ENCODE data around the gene MAP3K10. TPM values are rescaled to one million over a fixed set of nuclear protein-coding genes. Genes with fewer than 3 reads are reported as not detected.
A peak's percentile ranks its signal among the peaks of the same experiment; 100 is the strongest.

MAP3K10 gene
- total RNA-seq, 1 experiment from 2014 or later, result 26.9 TPM

- peaks cover 11% of the 10 kb centered on the region; the same call in 1 of the 2 replicates for H3F3A ChIP-seq (ENCODE audit: insufficient read depth, low read depth)
- ChIA-PET POLR2A (ENCODE audit: unreplicated experiment) (no interaction called here), CTCF (no interaction called here)
- BruUV-seq (replicated peaks), result no TSS peak
- no peak overlapping the region for H3K4me3 ChIP-seq
- H3K36me3 ChIP-seq (ENCODE audit: low read depth), result no peaks in the 10 kb centered on the region
- H3K4me1 ChIP-seq (replicated peaks; ENCODE audit: insufficient read depth), result no peaks in the 10 kb centered on the region
- TF ChIP-seq EZH2 (IDR thresholded peaks at IDR 0.05; ENCODE audit: low read depth) (no peak), CTCF (conservative IDR thresholded peaks at IDR 0.05) (no peak)
- H3K9me3 ChIP-seq (ENCODE audit: insufficient read depth, low read depth), result no peaks in the 10 kb centered on the region
- H3K27ac ChIP-seq, result no peak overlapping the region
- no peaks in the 10 kb centered on the region for H3K27me3 ChIP-seq (ENCODE audit: insufficient read depth, low read depth)
- no peak overlapping the region for H3K4me2 ChIP-seq
- H4K20me1 ChIP-seq (ENCODE audit: insufficient read depth), result no peaks in the 10 kb centered on the region
- no peak for DNase-seq
- H3K79me2 ChIP-seq (ENCODE audit: low read depth), result no peaks in the 10 kb centered on the region
- no peaks in the 10 kb centered on the region for H3K9me2 ChIP-seq (ENCODE audit: insufficient read depth)
- no peak overlapping the region for H2AFZ ChIP-seq
- intact Hi-C loops (cut with micrococcal nuclease; ENCODE audit: unreplicated experiment), result no loop called here
Observed at GRCh38 chr19:40232479-40232878, 41.3 kb downstream of the MAP3K10 start.

- no peak overlapping the region for H3K4me2 ChIP-seq
- intact Hi-C loops (cut with micrococcal nuclease; ENCODE audit: unreplicated experiment), result no loop called here
- H3K79me2 ChIP-seq (ENCODE audit: low read depth), result no peaks in the 10 kb centered on the region
- H3K36me3 ChIP-seq (ENCODE audit: low read depth), result no peaks in the 10 kb centered on the region
- CTCF ChIA-PET, result no interaction called here
- no peak overlapping the region for H3K4me3 ChIP-seq
- H4K20me1 ChIP-seq (ENCODE audit: insufficient read depth), result no peaks in the 10 kb centered on the region
- no peak overlapping the region for H3K27ac ChIP-seq
- peaks cover 11% of the 10 kb centered on the region; the same call in 1 of the 2 replicates for H3F3A ChIP-seq (ENCODE audit: insufficient read depth, low read depth)
- H3K9me3 ChIP-seq (ENCODE audit: insufficient read depth, low read depth), result no peaks in the 10 kb centered on the region
- H2AFZ ChIP-seq, result no peak overlapping the region
- no peak for DNase-seq
- TSS peak; percentile 18 for BruUV-seq (replicated peaks)
- no peak for TF ChIP-seq EZH2 (IDR thresholded peaks at IDR 0.05; ENCODE audit: low read depth)
- no peaks in the 10 kb centered on the region for H3K4me1 ChIP-seq (replicated peaks; ENCODE audit: insufficient read depth)
- POLR2A ChIA-PET (ENCODE audit: unreplicated experiment), result no interaction called here
- no peaks in the 10 kb centered on the region for H3K9me2 ChIP-seq (ENCODE audit: insufficient read depth)
- H3K27me3 ChIP-seq (ENCODE audit: insufficient read depth, low read depth), result no peaks in the 10 kb centered on the region
Observed at GRCh38 chr19:40232949-40233810, 42.0 kb downstream of the MAP3K10 start.

DNA sequence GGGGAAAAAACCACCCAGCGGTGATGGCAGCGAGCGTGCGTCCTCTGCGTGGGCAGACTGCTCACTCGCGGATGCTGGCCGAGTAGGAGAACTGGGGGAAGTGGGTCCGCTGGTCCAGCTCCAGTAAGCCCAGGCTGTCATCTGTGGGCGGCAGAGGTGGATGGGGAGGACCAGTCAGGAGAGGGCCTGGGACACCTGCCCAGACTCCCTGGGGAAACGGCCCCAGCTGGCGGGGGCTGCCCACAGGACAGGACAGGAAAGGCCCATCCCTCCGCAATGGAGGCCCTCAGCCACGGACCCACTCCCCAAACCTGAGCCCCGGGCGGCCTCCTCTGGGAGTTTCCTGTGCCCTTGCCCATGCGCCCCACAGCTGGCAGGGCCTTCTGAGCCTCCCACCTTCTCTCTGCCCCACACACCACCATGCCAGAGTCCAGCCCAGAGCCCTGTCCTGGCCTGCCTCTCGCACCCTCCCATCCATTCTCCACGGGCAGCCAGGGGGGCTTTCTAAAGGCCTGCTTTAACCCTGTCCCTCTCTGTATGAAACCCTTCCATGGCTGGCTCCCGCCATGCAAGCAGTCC lies 42.7 kb downstream of the MAP3K10 start:
- ChIA-PET CTCF (no interaction called here), POLR2A (ENCODE audit: unreplicated experiment) (no interaction called here)
- no peaks in the 10 kb centered on the region for H3K27me3 ChIP-seq (ENCODE audit: insufficient read depth, low read depth)
- H3K9me2 ChIP-seq (ENCODE audit: insufficient read depth), result no peaks in the 10 kb centered on the region
- H3K36me3 ChIP-seq (ENCODE audit: low read depth), result no peaks in the 10 kb centered on the region
- no TSS peak for BruUV-seq (replicated peaks)
- intact Hi-C loops (cut with micrococcal nuclease; ENCODE audit: unreplicated experiment), result no loop called here
- H3K4me3 ChIP-seq, result no peak overlapping the region
- H3K4me1 ChIP-seq (replicated peaks; ENCODE audit: insufficient read depth), result no peaks in the 10 kb centered on the region
- no peak for DNase-seq
- no peaks in the 10 kb centered on the region for H3K79me2 ChIP-seq (ENCODE audit: low read depth)
- H3K9me3 ChIP-seq (ENCODE audit: insufficient read depth, low read depth), result no peaks in the 10 kb centered on the region
- H3K27ac ChIP-seq, result no peak overlapping the region
- no peaks in the 10 kb centered on the region for H4K20me1 ChIP-seq (ENCODE audit: insufficient read depth)
- H3K4me2 ChIP-seq, result no peak overlapping the region
- H2AFZ ChIP-seq, result no peak overlapping the region
- TF ChIP-seq CTCF (conservative IDR thresholded peaks at IDR 0.05), result no peak
- TF ChIP-seq EZH2 (IDR thresholded peaks at IDR 0.05; ENCODE audit: low read depth), result no peak
- peaks cover 9% of the 10 kb centered on the region; the same call in 1 of the 2 replicates for H3F3A ChIP-seq (ENCODE audit: insufficient read depth, low read depth)
